Peyer's patch (tissue), 4 donors: ENCODE measurements around the gene PTP4A1.

Source experiments
- POLR2A ChIP-seq, 2 donors: fragments of 450-650 bp; IDR thresholded peaks; one replicate each; pipeline ENCODE4 v1.5.1; 2017; ENCODE audit warnings: antibody characterized with exemption in 2 of 2, mild to moderate bottlenecking in 2 of 2, moderate library complexity in 2 of 2
- TF ChIP-seq, protein P1 (sequence below), 6 experiments: fragments of 450-650 bp in 4 of 6; fragments of 200-600 bp in 2 of 6; sonication (generic) in 1 of 6; IDR thresholded peaks; one replicate each; pipeline ENCODE4 v1.5.1; 2017 to 2019; ENCODE audit warnings: antibody characterized with exemption in 6 of 6, mild to moderate bottlenecking in 3 of 6, moderate library complexity in 1 of 6

DNA sequence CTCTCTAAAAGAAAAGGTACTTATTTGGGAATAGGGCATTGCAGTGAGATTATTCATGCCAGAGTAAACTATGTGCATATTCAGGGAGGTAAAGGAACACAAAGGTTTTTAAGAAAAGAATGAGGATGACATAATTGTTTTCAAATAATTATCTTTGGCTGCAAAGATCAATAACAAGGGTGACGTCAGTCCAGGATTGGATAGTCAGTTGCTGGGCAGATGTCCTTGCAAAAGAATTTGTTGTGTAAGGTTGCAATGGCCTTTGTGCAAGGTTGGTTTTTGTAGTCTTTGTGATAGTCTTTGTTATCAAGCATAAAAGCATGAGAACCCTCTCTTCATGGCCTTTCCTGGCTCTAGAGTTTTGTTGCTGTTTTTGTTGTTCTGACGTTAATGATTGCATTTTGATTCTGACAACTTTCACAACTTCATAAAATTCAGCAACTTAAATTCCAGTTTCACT is 17.7 kb downstream of the PTP4A1 start:
- TF ChIP-seq, protein P1, sequence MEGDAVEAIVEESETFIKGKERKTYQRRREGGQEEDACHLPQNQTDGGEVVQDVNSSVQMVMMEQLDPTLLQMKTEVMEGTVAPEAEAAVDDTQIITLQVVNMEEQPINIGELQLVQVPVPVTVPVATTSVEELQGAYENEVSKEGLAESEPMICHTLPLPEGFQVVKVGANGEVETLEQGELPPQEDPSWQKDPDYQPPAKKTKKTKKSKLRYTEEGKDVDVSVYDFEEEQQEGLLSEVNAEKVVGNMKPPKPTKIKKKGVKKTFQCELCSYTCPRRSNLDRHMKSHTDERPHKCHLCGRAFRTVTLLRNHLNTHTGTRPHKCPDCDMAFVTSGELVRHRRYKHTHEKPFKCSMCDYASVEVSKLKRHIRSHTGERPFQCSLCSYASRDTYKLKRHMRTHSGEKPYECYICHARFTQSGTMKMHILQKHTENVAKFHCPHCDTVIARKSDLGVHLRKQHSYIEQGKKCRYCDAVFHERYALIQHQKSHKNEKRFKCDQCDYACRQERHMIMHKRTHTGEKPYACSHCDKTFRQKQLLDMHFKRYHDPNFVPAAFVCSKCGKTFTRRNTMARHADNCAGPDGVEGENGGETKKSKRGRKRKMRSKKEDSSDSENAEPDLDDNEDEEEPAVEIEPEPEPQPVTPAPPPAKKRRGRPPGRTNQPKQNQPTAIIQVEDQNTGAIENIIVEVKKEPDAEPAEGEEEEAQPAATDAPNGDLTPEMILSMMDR (IDR thresholded peaks at IDR 0.05), result no peak
- TF ChIP-seq POLR2A (IDR thresholded peaks at IDR 0.05), result no peak
